PFSK-1 (cell line): ENCODE measurements around the gene MIR17HG.

Experiments used
- SIN3A ChIP-seq: IDR thresholded peaks from 2 replicates; pipeline ENCODE4 v1.6.1; 2012; ENCODE audit warnings: mild to moderate bottlenecking, low read length, moderate library complexity, borderline replicate concordance; ENCODE audit not compliant: insufficient read depth
- TAF1 ChIP-seq: IDR thresholded peaks from 2 replicates; pipeline ENCODE4 v1.6.1; 2012; ENCODE audit warnings: low read length, control low read depth, borderline replicate concordance; ENCODE audit not compliant: insufficient read depth

- TF ChIP-seq TAF1 (no peak), SIN3A (no peak)
Observed at GRCh38 chr13:91361755-91362271, 14.3 kb downstream of the MIR17HG start.
